IPS DF 4.7 (cell line): ENCODE data around the gene FAF1.
A peak's percentile ranks its signal among the peaks of the same experiment; 100 is the strongest.

Experiments
- DNase-seq: peaks from one replicate; pipeline ENCODE4 v3.0.0-alpha.2; 2013; ENCODE audit warnings: low spot score; ENCODE audit errors: extremely low read depth

The FAF1 gene

DNA sequence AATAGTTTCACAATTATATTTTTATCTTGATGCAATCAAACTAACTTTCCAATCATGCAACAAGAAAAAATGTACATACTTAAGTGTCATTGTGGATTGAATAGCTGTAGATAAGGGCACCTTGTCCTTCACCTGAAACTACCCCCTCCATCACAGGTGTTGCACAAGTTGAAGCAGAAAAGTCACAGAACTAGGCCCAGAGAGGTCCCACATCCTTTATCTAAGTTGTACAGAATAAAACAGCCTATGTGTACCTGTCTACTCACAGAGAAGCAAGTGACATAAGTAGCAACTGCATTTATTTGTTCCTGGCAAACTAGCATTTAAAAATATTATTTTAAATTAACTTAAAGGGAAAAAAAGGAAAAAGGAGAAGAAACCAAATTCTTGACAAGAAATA, 256.8 kb downstream of the FAF1 start:
- no peak for DNase-seq

DNA sequence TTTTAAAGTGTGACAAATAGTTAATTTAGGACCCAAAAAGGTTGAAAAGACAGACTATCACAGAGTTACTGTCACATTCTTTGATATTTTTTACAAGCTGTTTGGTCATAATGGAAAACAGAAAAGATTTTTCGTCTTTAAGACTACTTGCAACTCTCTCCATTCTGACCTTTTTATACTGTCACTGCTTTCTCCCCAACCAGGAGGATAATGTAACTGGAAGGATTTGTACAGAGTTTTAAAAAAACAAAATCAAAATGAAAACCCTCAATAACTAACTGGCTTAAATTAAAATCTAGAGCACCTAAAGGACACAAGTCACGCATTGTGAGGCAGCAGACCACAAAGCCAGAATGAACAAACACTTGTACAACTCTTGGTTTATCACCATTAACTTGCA, 257.7 kb downstream of the FAF1 start:
- DNase-seq = no peak

DNA sequence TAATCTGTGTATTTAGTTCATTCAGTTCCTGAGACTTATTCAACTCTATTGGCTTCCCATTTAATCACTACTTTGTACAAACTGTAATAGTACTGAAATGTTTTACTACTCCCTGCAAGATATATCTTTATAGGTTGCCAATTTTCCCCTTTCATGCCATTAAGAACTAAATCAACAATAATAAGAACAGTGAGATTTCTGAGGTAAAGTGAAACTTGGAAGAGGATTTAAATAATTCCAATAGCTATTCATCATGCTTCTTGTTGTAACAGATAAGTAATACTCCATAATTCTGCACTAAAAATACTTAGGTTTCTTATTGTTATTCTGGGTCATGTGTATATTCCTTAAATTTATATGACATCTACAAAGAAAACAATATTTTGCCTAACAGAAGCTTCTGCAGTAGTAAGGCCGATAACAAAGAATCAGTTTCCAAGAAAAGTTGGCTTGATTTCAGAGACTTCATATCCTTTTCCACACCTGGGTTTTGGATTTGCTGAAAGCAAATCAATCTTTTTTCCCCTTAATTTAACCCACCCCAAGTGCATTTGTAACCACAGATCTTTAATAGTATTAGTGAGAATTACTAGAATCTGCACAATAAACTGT, 258.3 kb downstream of the FAF1 start:
- no peak for DNase-seq

DNA sequence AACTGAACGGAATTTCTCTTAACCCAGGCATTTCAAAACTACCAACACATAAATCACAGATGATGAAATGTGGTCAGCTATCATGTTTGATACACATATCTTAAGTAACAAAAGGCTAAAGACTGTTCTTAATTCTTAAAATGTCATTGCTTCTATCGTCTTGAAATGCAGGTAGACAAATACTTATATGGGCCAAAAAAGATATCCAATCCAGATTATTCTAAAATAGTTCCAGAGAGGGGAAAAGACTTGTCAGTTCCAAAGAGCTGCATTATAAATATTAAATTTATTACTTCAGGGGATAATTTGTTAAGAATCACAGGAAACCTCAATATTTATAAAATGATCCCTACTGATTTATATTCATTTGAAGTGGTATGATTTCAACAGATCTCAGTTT, 259.4 kb downstream of the FAF1 start:
- DNase-seq = no peak

DNA sequence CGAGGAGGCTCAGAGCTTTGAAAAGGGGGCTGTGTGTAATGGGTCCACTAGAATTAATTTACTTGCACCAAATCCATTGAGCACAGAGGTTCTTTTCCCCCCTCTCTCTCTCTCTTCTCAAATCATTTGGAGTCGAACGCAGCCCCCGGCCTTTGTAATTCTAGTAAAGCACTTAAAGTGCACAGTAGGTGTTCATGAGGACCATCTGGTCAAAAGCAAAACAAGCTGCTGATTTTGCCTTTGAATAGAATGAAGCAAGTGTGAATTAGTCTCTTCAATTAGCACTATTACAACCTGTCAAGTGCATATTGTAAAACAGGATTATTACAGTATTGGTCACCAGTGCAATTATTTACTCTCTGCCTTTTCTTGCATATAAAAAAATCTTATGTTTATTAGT, 259.9 kb downstream of the FAF1 start:
- DNase-seq = peak; percentile 81

DNA sequence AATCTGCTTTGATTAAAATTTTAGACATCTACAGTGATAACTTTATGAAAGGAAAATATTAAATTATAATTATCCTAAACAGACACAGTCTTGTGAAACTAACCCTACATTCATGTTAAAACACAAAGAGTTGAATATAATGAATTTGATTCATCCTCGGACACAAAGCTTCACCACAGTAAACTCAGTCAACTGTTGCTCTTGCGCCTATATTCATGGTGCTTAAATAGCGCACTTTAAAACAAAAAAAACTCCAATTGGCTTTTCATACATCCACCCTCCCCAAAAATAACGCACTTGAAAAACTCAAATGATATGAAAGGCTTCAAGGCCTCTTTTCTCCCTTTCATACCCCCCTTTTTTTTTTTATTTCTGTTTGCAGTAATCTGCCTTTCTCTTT, 260.3 kb downstream of the FAF1 start:
- DNase-seq = no peak

DNA sequence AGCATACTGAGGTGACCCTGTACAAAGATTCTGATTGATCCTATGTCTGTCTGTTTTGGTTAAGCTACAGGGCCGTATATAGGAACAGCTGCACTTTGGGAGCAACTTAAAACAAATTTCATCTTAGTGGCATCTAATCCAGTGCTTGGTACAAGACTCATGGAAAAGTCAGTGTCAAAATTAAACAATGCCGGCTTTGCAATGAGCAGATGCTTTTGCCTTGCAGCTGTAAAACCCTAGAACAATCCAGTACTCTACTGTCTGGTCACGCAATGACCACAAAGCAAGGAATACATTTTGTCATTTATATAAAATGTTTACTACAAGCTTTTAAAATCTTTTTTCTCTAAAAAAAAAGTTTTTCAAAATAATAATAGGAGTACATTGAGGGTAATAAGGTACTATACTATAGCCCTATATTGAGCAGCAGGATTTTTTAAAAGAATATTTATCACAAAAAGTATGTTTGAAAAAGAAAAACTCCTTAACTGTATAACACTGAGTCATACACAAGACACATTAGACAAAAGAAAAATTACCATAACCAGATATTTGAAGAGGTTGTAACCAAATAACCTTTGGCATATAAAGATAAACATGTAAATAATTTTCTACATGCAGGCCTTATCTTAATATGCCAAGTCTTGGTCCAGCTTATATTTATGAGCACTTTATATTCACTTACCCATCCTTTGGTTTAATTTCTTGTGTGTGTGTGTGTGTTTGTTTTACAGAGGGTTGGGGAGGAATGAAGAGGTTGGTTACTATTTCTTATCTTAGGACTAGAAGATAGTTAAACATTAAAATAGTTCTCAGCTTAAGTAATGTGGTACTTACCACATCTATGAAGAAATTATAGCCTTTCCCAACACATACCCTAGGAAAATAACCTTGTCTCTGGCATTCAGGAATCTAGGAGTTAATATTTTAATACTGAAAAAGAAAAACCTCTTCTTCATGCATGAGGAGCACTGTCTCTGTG, 262.3 kb downstream of the FAF1 start:
- DNase-seq = no peak

DNA sequence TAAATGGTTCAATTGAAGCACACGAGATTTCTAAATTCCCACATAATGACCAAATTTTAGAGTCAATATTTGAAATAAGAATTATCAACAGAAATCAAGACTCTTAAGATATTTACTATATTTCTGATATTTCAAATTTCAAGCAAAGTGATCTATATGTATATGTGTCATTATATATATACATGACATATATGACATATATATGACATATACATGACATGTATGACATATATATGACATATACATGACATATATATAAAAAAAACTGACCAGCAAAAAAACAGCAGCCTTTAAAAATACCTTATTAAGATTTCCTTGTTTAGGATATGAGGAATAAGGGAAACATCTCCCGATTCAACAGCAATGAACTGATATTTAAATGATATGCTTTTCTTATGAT, 266.2 kb downstream of the FAF1 start:
- no peak for DNase-seq

DNA sequence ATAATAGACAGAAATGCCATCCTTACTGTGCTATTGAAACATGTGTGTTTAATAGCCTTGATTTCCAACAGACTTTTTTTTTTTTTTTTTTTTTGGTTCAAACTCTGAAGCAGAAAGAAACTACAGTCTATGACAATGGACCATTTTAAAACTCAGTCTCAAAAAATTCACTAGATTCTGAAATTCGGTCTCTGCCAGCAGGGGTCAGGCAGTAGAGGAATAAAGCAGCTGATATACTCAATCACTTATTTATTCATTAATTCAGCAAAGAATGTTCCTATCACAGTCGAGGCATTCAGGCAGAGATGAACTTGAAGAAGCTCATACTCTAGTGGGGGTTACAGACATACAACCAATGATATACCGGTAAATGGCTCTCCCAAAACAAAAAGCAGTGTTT, 275.9 kb downstream of the FAF1 start:
- no peak for DNase-seq

DNA sequence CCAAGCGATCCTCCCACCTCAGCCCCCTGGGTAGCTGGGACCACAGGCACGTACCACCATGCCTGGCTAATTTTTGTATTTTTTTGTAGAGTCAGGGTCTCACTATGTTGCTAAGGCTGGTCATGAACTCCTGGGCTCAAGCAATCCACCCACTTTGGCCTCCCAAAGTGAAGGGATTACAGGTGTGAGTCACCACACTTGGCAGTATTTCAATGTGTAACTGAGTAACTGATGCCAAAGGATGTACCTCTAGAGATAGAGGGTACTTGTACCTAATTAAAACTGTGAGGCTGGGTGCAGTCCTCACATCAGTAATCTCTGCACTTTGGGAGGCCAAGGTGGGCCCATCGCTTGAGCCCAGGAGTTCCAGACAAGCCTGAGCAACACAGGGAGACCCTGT, 278.1 kb downstream of the FAF1 start:
- no peak for DNase-seq

DNA sequence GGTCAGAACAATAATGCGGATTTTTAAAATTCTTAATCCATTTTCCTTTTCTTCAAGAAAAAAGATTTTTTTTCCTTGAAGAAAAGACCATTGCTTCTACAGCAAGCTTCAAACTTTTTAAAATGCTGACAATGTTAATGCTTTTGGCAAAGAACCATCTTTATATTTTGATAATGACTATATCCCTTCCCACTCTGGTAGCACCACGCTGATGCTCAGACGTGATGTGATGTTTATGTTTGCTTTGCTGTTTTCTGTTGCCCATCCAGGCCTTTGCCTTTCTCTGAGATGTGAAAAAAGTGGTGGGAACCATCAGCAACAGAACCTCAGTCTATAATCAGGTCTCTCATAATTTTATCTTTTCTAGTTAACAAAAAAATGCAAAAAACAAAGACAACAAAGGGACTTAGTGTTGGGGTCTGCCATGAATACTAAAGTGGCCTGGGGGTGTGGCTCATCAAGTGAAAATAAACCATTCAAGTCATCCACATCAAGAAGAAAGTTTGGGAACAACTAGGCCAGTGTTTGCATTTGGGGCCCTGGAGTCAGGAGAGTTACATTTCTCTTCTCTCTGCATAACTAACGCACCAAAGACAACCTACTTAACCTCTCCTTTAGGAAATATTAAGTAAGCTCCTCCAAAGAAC, 292.2 kb downstream of the FAF1 start:
- DNase-seq = no peak

DNA sequence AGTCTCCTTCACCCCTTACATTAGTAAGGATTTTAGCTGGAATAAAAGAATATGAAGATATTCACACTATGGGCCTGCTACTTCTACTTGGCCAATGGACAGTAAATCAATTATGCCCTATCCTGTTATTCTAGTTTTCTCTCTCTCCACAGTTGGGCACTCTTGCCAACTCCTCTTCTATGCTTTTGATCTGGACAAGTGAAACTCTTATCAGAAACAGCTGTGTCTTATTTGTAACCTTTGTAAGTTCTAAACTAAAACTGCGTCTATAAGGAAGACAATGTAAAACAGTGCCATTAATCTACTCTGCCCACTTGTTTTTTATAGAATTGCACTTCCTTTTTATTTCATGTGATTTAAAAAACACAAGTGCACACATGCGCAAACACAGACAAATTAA, 292.8 kb downstream of the FAF1 start:
- DNase-seq = no peak

DNA sequence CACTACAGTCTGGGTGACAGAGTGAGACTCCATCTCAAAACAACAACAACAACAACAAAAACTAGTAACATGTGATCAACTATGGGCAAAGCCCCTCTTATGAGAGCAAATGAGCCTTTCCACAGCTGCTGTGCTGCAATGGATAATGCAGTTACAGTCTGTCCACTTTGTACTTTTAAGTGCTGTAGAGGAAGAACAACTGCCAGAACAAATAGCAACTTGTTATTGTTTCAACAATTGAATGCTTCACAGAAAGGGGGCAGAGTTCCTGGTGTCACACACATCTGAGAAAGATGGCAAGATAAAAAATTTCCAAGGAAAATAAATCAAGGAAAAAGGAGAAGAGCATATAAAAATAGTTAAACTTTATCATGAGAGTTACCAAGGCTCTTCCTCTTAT, 293.2 kb downstream of the FAF1 start:
- no peak for DNase-seq

DNA sequence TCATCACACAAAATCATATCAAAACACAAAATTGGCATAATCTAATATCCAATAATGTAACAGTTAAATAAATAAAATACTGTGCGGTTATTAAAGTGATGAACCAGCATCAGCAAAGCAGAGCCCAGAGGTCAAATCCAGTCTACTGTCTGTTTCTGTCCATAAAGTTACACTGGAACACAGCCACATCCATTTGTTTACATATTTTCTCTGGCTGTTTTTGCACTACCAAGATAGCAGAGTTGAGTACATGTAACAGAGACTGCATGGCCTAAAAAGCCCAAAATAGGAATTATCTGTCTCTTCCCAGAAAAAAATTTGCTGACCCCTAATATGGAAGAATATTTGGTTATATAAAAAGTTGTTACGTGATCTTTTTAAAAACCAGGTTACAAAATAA, 294.7 kb downstream of the FAF1 start:
- DNase-seq = no peak

DNA sequence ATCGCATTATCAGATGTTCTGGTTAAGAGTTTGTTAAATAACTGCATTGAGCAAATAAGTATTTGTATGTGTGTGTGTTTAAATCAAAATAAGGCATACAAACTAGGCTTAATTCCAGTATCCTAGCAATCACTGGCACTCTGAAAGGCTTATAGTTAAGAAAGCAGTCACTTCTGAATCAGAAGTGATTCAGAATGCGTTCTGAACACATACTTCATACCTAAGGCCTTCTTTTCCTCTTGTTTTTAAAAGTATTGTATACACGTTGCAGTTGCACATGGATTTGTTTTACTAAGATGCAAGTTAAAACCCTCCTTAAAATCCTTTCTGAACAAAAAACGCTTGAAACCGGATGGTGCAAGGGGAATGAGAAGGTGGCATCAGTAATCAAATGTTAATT, 298.4 kb downstream of the FAF1 start:
- no peak for DNase-seq

DNA sequence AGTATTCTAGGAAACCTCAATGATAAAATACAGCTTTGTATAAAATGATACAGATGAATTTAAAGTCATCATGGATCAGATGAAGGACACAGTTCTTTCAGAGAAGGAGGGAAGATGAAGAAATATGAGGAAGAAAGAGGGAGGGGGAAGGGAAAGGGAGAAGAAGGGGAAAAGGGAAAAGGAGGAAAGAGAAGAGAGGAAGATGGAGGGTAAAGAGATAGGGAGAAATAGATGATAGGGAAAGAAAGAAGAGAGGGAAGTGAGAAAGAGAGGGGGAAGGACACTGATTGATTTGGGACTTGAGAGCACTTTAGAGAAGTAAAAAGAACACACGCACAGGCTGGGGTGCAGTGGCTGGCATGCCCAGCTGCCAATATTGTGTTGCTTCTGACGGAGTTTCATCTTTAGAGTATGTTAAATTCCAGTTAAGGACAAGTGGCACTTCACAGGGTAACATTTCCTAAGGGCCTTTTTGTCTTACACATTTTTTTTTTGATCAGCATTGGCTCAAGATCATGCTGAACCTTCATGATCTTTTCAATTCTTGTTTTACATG, 300.9 kb downstream of the FAF1 start:
- DNase-seq = no peak

DNA sequence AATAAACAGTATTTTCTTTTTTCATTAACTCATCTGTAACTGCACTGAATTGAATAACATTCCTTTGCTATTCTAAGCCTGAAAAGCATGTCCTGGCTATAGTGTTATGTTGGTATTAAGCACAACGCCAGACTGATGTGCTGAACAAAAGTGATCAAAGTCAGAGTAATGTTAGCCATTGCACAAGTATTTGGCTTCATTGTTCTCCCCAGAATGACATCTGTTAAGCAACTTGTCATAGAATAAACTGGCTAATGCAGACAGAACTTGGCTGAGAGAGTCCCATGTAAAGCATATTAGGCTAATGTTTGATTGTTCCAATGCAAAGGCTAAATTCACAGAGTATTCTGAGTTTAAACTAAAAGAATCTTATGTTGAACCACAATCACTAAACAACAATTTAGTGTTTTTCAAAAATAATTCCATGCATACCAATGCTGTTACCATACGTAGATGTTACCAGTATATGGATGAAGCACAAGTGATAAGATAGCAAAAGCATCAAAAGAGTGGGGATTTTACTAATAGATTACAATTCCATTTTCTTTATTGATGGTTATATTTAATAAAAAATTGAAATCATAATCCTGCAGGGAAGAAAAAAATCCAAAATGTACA, 301.5 kb downstream of the FAF1 start:
- DNase-seq = no peak

DNA sequence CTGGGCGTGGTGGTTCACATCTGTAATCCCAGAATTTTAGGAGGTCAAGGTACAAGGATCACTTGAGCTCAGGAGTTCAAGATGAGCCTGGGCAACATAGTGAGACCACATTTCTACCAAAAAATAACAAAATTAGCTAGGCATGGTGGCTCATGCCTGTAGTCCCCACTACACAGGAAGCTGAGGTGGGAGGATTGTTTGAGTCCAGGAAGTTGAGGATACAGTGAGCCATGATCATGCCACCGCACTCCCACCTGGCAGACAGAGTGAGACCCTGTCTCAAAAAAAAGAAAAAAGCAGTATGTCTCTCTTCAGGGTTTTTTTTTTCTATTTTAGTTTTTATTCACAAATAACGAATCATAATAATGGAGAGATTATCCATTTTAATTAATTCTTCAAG, 303.1 kb downstream of the FAF1 start:
- no peak for DNase-seq

DNA sequence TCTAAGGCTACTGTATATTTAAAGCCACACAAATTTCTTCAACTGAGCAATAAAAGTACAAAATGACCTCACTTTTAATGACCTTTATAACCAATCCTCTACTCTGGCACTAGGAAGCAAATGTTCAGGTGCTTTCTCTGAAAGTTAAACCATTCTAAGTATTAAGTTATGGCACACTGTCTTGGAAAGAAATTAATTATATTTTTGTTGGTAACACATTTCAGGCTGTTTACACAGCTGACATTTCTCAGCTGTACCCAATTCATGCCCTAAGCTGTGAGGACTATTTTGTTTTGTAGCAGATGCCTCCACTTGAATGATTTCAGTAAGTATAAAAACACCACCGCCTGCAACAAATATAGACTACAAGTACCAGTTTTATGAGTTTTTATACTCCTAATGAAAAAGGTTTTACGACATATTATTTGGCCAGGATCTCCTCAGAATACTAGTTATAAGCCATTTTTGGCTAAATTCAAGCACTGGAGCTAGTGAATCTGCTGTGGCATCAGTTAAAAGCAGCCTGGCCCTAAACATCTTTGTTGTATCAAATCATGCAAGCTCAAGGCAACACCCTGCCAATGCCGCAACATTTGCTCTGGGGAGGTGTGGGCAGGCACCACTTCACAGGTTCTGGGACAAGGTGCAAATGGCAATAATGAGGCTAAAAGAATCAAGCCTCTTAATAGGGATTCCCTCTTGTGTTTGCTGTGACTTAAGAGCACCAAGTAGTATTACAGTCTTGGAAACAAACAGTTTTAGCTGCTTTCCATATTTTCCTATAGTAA, 308.4 kb downstream of the FAF1 start:
- DNase-seq = no peak

DNA sequence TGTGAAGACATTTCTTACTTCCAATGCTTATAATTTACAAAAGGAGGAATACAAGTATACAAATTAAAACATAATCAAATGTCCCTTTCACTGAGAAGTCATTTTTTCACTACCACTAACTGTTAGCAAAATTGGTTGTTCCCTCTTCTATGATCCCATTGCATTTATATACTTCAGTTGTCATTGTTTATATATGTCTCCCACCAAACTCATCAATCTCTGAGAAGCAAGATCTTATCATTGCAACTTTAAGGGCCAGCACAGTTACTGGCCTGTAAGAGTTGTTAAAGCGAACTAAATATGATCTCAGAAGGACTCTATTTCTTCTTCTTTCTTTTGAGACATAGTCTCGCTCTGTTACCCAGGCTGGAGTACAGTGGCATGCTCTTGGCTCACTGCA, 313.5 kb downstream of the FAF1 start:
- DNase-seq = no peak

DNA sequence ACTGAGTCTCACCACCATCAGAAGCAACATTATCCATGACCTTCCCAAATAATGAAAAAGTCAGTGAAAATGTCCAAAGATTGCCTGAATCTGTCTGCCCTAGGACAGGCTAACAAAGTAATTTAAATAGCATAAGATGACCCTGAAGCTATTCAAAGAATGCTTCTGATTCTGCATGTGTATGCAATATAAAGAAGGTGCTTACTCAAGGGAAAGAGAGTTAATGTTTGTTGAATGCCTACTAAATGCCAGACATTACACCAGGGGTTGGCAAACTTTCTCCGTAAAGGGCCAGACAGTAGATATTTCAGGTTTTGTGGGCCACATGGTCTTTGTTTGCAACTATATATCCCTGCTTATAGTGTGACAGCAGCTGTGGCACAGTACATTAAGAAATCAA, 314.9 kb downstream of the FAF1 start:
- no peak for DNase-seq
